ENCODE results near the gene EML6.
A peak's percentile ranks its signal among the peaks of the same experiment; 100 is the strongest.

EML6 gene

DNA sequence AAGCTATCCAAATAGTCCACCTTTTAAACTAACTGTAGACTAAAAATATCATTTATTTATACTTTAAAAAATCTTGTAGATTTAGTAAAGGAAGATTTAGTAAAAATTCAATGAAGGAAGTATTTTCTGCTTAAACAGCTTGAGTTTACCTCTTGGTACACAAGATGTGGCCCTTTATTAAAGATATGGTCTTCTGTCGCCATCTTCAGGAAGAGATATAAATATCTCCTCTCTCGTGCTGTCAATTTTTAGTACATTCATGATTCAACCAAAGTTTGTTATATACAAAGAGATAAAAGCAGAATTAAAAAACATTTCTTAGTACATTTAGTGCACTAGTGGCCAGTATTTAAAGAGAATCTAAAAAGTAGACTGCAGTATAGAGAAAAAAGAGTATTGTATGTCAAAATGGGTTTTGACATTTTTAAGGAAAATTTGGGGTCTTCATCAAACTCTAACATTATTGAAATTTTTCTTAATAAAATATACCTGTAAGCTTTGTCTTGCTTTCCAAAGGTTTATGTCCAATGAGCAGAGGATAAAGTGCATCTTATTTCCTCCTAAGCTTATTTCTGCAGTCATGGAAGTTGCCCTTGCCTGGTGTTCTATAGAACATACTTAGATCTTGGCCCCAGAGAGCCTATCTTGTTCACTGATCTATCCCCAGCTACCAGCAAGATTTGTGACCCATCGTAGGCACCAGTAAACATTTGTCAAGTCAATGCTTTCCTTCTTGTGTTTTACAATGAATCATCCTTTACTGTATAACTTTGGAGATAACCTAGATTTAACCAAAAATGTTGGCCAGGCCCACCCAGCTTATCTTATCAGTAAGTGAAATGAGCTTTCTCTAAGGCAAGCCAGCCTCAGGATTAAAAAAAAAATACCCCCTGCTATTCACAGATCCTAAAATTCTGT, 18.5 kb upstream of the EML6 start:
- H3K4me3 ChIP-seq (ENCODE audit: low read depth, low read length): no peak overlapping the region
- in situ Hi-C loops (cut with HindIII; ENCODE audit: low sequenced_read_pairs): no loop called here
- DNase-seq (ENCODE audit: low read depth, low spot score): peak; percentile 80
- TF ChIP-seq, protein P1, sequence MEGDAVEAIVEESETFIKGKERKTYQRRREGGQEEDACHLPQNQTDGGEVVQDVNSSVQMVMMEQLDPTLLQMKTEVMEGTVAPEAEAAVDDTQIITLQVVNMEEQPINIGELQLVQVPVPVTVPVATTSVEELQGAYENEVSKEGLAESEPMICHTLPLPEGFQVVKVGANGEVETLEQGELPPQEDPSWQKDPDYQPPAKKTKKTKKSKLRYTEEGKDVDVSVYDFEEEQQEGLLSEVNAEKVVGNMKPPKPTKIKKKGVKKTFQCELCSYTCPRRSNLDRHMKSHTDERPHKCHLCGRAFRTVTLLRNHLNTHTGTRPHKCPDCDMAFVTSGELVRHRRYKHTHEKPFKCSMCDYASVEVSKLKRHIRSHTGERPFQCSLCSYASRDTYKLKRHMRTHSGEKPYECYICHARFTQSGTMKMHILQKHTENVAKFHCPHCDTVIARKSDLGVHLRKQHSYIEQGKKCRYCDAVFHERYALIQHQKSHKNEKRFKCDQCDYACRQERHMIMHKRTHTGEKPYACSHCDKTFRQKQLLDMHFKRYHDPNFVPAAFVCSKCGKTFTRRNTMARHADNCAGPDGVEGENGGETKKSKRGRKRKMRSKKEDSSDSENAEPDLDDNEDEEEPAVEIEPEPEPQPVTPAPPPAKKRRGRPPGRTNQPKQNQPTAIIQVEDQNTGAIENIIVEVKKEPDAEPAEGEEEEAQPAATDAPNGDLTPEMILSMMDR (IDR thresholded peaks at IDR 0.05; ENCODE audit: low read depth, low read length): peak; percentile 39

GRCh38 chr2:54706622-54707021, 16.8 kb upstream of the EML6 start:
- DNase-seq (ENCODE audit: low read depth, low spot score): no peak
- in situ Hi-C loops (cut with HindIII; ENCODE audit: low sequenced_read_pairs): no loop called here
- TF ChIP-seq, protein P1 (IDR thresholded peaks at IDR 0.05; ENCODE audit: low read depth, low read length): no peak
- no peak overlapping the region for H3K4me3 ChIP-seq (ENCODE audit: low read depth, low read length)

DNA sequence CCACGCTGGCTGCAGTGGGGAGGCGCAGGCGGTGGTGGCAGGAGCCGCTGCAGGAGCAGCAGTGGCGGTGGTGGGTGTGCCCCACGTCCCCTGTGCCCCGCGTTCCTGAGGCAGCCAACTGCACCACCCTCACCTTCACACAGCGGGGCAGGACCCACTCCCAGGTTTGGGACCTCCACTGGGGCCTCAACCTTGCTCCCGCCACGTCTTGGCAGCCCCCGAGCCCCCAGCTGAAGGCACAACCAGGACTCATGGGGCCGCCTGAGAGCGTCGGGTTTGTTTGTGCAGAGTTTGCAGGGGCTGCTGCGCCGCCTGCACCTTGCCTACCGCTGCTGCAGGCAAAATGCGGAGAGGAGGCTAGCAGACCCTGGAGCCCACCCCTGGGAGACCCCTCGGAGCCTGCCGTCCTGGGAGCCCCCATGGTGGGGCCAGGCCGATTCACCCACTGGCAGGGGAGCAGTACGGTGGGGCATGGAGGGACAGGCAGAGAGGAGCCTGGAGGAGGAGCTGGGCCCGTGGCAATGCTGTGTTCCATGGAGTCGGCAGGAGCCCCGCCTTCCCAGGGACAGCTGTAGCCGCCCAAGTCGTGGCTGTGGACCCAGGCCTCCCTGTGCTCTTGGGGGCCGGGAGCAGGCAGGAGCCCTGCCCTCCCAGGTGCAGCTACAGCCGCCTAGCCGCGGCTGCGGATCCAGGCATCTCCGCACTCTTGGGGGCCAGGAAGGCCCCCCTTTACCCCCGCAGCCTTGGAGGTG, 14.7 kb upstream of the EML6 start:
- H3K4me3 ChIP-seq (ENCODE audit: low read depth, low read length): peak overlapping the region; percentile 46
- TF ChIP-seq, protein P1 (IDR thresholded peaks at IDR 0.05; ENCODE audit: low read depth, low read length): peak; percentile 35
- DNase-seq (ENCODE audit: low read depth, low spot score): no peak
- in situ Hi-C loops (cut with HindIII; ENCODE audit: low sequenced_read_pairs): no loop called here

- in situ Hi-C loops (cut with HindIII; ENCODE audit: low sequenced_read_pairs): no loop called here
- peak overlapping the region; percentile 46 for H3K4me3 ChIP-seq (ENCODE audit: low read depth, low read length)
- DNase-seq (ENCODE audit: low read depth, low spot score): no peak
- TF ChIP-seq, protein P1 (IDR thresholded peaks at IDR 0.05; ENCODE audit: low read depth, low read length): no peak
Observed at GRCh38 chr2:54709336-54709809, 14.1 kb upstream of the EML6 start.

DNA sequence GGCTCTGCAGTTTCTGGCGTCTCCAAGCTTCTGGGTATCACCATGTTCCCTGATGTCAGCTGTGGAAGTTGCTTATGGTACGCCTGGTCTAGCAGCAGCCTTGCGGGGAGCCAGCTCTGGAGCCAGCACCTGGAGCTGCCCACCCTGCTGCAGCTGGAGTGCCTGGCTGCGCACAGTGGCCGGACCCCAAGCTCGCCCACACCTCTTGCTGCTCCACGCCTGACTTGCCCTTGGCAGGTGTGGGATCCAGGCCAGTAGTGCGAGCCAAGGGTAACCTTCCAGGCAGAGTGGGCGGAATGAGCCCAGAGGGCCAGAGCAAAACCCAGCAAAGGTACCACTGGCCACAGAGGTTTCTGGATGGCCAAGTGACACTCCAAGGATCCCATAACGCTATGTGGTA, 13.2 kb upstream of the EML6 start:
- in situ Hi-C loops (cut with HindIII; ENCODE audit: low sequenced_read_pairs): no loop called here
- TF ChIP-seq, protein P1 (IDR thresholded peaks at IDR 0.05; ENCODE audit: low read depth, low read length): no peak
- H3K4me3 ChIP-seq (ENCODE audit: low read depth, low read length): no peak overlapping the region
- DNase-seq (ENCODE audit: low read depth, low spot score): no peak

GRCh38 chr2:54712516-54712915, 10.9 kb upstream of the EML6 start:
- no peak for DNase-seq (ENCODE audit: low read depth, low spot score)
- H3K4me3 ChIP-seq (ENCODE audit: low read depth, low read length): no peak overlapping the region
- TF ChIP-seq, protein P1 (IDR thresholded peaks at IDR 0.05; ENCODE audit: low read depth, low read length): no peak
- in situ Hi-C loops (cut with HindIII; ENCODE audit: low sequenced_read_pairs): no loop called here

Measured in astrocyte of the spinal cord (primary cell).